H9 (cell line): Measurements from ENCODE around the gene RCC1. TPM values are rescaled to one million over a fixed set of nuclear protein-coding genes. Genes with fewer than 3 reads are reported as not detected.

Source experiments
- DNase-seq: peaks from one replicate; pipeline ENCODE4 v3.0.0-alpha.2; 2017
- H2AFZ ChIP-seq: one replicate; pipeline ENCODE4 v1.6.1; 2013; ENCODE audit warnings: mild to moderate bottlenecking, low read length, control low read depth, moderate library complexity
- H2AK5ac ChIP-seq: 2 replicates; pipeline ENCODE4 v1.6.1; 2013; ENCODE audit warnings: low read length, control low read depth, mixed read lengths; ENCODE audit not compliant: insufficient read length
- H2BK120ac ChIP-seq: one replicate; pipeline ENCODE4 v1.6.1; 2013; ENCODE audit warnings: low read depth, mild to moderate bottlenecking, low read length, control low read depth, inconsistent platforms; ENCODE audit not compliant: poor library complexity, severe bottlenecking
- H2BK12ac ChIP-seq: 2 replicates; pipeline ENCODE4 v1.6.1; 2013; ENCODE audit warnings: low read length, control low read depth, mixed read lengths, low read depth; ENCODE audit not compliant: insufficient read length
- H2BK15ac ChIP-seq: 2 replicates; pipeline ENCODE4 v1.6.1; 2013; ENCODE audit warnings: low read depth, low read length, control low read depth
- H2BK20ac ChIP-seq: one replicate; pipeline ENCODE4 v1.6.1; 2013; ENCODE audit warnings: low read depth, mild to moderate bottlenecking, low read length, control low read depth, inconsistent platforms; ENCODE audit not compliant: poor library complexity, severe bottlenecking
- H2BK5ac ChIP-seq: 2 replicates; pipeline ENCODE4 v1.6.1; 2013; ENCODE audit warnings: low read length, control low read depth, mixed read lengths; ENCODE audit not compliant: insufficient read length
- H3K14ac ChIP-seq: 2 replicates; pipeline ENCODE4 v1.6.1; 2013; ENCODE audit warnings: low read length, control low read depth; ENCODE audit not compliant: insufficient read depth
- H3K18ac ChIP-seq: 2 replicates; pipeline ENCODE4 v1.6.1; 2013; ENCODE audit warnings: low read depth, mild to moderate bottlenecking, mixed read lengths, low read length, control low read depth; ENCODE audit not compliant: insufficient read length
- H3K23ac ChIP-seq: 2 replicates; pipeline ENCODE4 v1.6.1; 2013; ENCODE audit warnings: low read length, control low read depth, mixed read lengths, low read depth; ENCODE audit not compliant: insufficient read length
- H3K23me2 ChIP-seq: 2 replicates; pipeline ENCODE4 v1.6.1; 2013; ENCODE audit warnings: low read depth, mild to moderate bottlenecking, mixed read lengths, low read length, control low read depth; ENCODE audit not compliant: insufficient read length, poor library complexity, severe bottlenecking
- H3K27ac ChIP-seq: 2 replicates; pipeline ENCODE4 v1.5.1; 2013; ENCODE audit warnings: low read length, control low read depth, mixed read lengths, low read depth; ENCODE audit not compliant: insufficient read length
- H3K27me3 ChIP-seq: 2 replicates; pipeline ENCODE4 v1.6.1; 2013; ENCODE audit warnings: low read length, control low read depth, inconsistent platforms; ENCODE audit not compliant: insufficient read depth
- H3K4ac ChIP-seq: 2 replicates; pipeline ENCODE4 v1.6.1; 2013; ENCODE audit warnings: low read depth, mild to moderate bottlenecking, control low read depth, inconsistent platforms, low read length, moderate library complexity
- H3K4me1 ChIP-seq: 2 replicates; pipeline ENCODE4 v1.6.1; 2013; ENCODE audit warnings: low read length, control low read depth, inconsistent platforms; ENCODE audit not compliant: insufficient read depth
- H3K4me2 ChIP-seq: 2 replicates; pipeline ENCODE4 v1.6.1; 2013; ENCODE audit warnings: low read length, control low read depth, mixed read lengths; ENCODE audit not compliant: insufficient read length, insufficient read depth
- H3K56ac ChIP-seq: 2 replicates; pipeline ENCODE4 v1.6.1; 2013; ENCODE audit warnings: low read depth, mild to moderate bottlenecking, mixed read lengths, low read length, control low read depth; ENCODE audit not compliant: insufficient read length
- H3K79me1 ChIP-seq: 2 replicates; pipeline ENCODE4 v1.6.1; 2013; ENCODE audit warnings: low read depth, mild to moderate bottlenecking, moderate library complexity, low read length, control low read depth, inconsistent platforms; ENCODE audit not compliant: insufficient read depth, poor library complexity, severe bottlenecking
- H3K79me2 ChIP-seq: 2 replicates; pipeline ENCODE4 v1.6.1; 2013; ENCODE audit warnings: low read length, control low read depth, inconsistent platforms; ENCODE audit not compliant: insufficient read depth
- H3K9ac ChIP-seq: 2 replicates; pipeline ENCODE4 v1.6.1; 2013; ENCODE audit warnings: low read length, control low read depth, mixed read lengths; ENCODE audit not compliant: insufficient read length; ENCODE audit errors: extremely low read depth
- H3K9me3 ChIP-seq: one replicate; pipeline ENCODE4 v1.6.1; 2013; ENCODE audit warnings: low read depth, low read length, inconsistent platforms; ENCODE audit not compliant: control insufficient read depth
- H3T11ph ChIP-seq: one replicate; pipeline ENCODE4 v1.6.1; 2013; ENCODE audit warnings: mild to moderate bottlenecking, low read length, control low read depth, inconsistent platforms
- H4K20me1 ChIP-seq: one replicate; pipeline ENCODE4 v1.6.1; 2013; ENCODE audit not compliant: control insufficient read depth, insufficient read length, insufficient read depth
- H4K5ac ChIP-seq: 2 replicates; pipeline ENCODE4 v1.6.1; 2013; ENCODE audit warnings: low read depth, mild to moderate bottlenecking, mixed read lengths, low read length, control low read depth; ENCODE audit not compliant: insufficient read length
- H4K8ac ChIP-seq: replicated peaks from 2 replicates; pipeline ENCODE4 v1.6.1; 2013; ENCODE audit warnings: low read length, control low read depth, mixed read lengths, low read depth; ENCODE audit not compliant: insufficient read length
- H4K91ac ChIP-seq: 2 replicates; pipeline ENCODE4 v1.6.1; 2013; ENCODE audit warnings: low read depth, mild to moderate bottlenecking, moderate library complexity, mixed read lengths, low read length, control low read depth; ENCODE audit not compliant: insufficient read length
- H3K27ac Mint-ChIP-seq, 3 experiments: 2 replicates in 2 of 3; 3 replicates in 1 of 3; pipeline ENCODE4 v1.8.0; 2020 to 2021; ENCODE audit warnings: mixed read lengths in 3 of 3, mild to moderate bottlenecking in 1 of 3, moderate library complexity in 1 of 3
- H3K27me3 Mint-ChIP-seq: 2 replicates; pipeline ENCODE4 v1.8.0; 2021; ENCODE audit warnings: low read depth, mild to moderate bottlenecking, moderate library complexity, mixed read lengths
- H3K36me3 Mint-ChIP-seq, 3 experiments: 2 replicates in 2 of 3; 3 replicates in 1 of 3; pipeline ENCODE4 v1.8.0; 2020 to 2021; ENCODE audit warnings: low read depth in 3 of 3, mixed read lengths in 3 of 3; ENCODE audit not compliant: insufficient read depth in 1 of 3
- H3K4me1 Mint-ChIP-seq, 2 experiments: 2 replicates each; pipeline ENCODE4 v1.8.0; 2020; ENCODE audit warnings: mixed read lengths in 2 of 2
- H3K4me3 Mint-ChIP-seq, 2 experiments: 2 replicates in 1 of 2; 3 replicates in 1 of 2; pipeline ENCODE4 v1.8.0; 2020 to 2021; ENCODE audit warnings: mild to moderate bottlenecking in 2 of 2, mixed read lengths in 2 of 2, moderate library complexity in 1 of 2
- H3K9me3 Mint-ChIP-seq, 2 experiments: 2 replicates in 1 of 2; 3 replicates in 1 of 2; pipeline ENCODE4 v1.8.0; 2020; ENCODE audit warnings: mild to moderate bottlenecking in 2 of 2, mixed read lengths in 2 of 2, moderate library complexity in 1 of 2
- WGBS: extraction: QIAGEN DNeasy Blood & Tissue Kit; methylation state at CpG from one replicate; pipeline ENCODE4 v1.1.7; 2013; ENCODE audit warnings: missing lambda C conversion rate, low lambda C conversion rate, mixed read lengths; ENCODE audit not compliant: insufficient read length; ENCODE audit errors: extremely low coverage; 5-methylcytosine and 5-hydroxymethylcytosine counted together
- total RNA-seq: library from RNA; stranded (reverse); gene quantifications from 2 replicates; pipeline ENCODE4 v1.2.1, GENCODE V29; 2021
- TF ChIP-seq, protein P1 (sequence below): fragments of 200-600 bp; sonication (generic); conservative IDR thresholded peaks from 3 replicates; pipeline ENCODE4 v1.8.0; 2021; ENCODE audit warnings: antibody characterized with exemption, mild to moderate bottlenecking

The RCC1 gene
- total RNA-seq, 1 experiment from 2014 or later, result 93.6 TPM

DNA sequence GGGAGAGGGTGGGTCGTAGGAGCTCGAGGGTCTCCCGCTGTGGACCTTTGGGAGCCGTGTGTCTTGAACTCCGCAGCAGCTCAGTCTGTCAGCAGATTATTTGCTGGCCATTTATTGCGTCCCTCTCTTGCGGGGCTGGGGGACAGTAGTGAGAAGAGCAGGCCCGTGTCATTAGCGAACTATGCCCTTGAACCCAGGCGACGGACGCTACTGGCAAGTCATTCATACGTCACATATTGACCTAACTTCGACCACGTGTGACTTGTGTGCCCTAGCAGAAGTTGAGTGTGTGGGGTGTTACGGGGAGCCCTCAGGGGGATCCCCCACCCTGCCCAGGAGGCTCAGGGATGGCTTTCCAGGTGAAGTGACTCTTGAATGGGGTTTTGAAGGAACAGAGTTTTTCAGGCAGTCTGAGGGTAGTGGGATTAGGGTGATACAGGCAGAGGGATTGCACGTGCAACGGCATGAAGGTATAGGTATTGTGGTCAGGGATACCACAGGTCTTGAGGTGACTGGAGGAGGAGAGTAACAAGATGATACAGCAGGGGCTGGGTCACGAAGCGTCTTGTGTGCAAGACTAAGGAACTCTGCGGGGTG lies 13.0 kb downstream of the RCC1 start:
- Mint-ChIP-seq H3K27me3 (peaks cover 6% of the 10 kb centered on the region), H3K9me3 (0 out of 5 replicates have a peak, but pooled peaks cover 0 to 3% of the 10 kb centered on the region in 2 experiments), H3K27ac (peak overlapping the region; percentile 78 to 99 (median 96)), H3K36me3 (peaks cover 14 to 30% (median 24%) of the 10 kb centered on the region in 3 experiments), H3K4me1 (peaks cover 37 to 45% of the 10 kb centered on the region in 2 experiments), H3K4me3 (peak overlapping the region; percentile 84 to 91)
- Histone ChIP-seq H3K4me1 (peaks cover 14% of the 10 kb centered on the region), H3K9me3 (no peaks in the 10 kb centered on the region), H3K14ac (peak overlapping the region; percentile 61), H4K8ac (no peak overlapping the region), H2BK15ac (no peak overlapping the region), H4K20me1 (no peaks in the 10 kb centered on the region), H2AFZ (no peak overlapping the region), H2BK12ac (peak overlapping the region; percentile 18), H3K27ac (no peak overlapping the region), H3T11ph (no peak overlapping the region), H2BK120ac (peak overlapping the region; percentile 1), H4K5ac (peak overlapping the region; percentile 2), H3K56ac (no peak overlapping the region), H2AK5ac (peak overlapping the region; percentile 21), H3K27me3 (no peaks in the 10 kb centered on the region), H4K91ac (no peak overlapping the region), H3K23ac (no peak overlapping the region), H3K4me2 (peak overlapping the region; percentile 86), H3K4ac (no peak overlapping the region; the same call in 1 of the 2 replicates), H2BK5ac (no peak overlapping the region), H3K18ac (peak overlapping the region; percentile 78), H3K79me1 (no peaks in the 10 kb centered on the region), H3K9ac (peak overlapping the region; percentile 78), H2BK20ac (no peak overlapping the region), H3K23me2 (peaks cover 8% of the 10 kb centered on the region), H3K79me2 (peaks cover 24% of the 10 kb centered on the region; the same call in 1 of the 2 replicates)
- TF ChIP-seq, protein P1, sequence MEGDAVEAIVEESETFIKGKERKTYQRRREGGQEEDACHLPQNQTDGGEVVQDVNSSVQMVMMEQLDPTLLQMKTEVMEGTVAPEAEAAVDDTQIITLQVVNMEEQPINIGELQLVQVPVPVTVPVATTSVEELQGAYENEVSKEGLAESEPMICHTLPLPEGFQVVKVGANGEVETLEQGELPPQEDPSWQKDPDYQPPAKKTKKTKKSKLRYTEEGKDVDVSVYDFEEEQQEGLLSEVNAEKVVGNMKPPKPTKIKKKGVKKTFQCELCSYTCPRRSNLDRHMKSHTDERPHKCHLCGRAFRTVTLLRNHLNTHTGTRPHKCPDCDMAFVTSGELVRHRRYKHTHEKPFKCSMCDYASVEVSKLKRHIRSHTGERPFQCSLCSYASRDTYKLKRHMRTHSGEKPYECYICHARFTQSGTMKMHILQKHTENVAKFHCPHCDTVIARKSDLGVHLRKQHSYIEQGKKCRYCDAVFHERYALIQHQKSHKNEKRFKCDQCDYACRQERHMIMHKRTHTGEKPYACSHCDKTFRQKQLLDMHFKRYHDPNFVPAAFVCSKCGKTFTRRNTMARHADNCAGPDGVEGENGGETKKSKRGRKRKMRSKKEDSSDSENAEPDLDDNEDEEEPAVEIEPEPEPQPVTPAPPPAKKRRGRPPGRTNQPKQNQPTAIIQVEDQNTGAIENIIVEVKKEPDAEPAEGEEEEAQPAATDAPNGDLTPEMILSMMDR, result no peak
- no CpG with 5 or more reads among the region's 21 CpGs for WGBS
- DNase-seq, result no peak
